ENCODE measurements around the gene ARHGAP12.

Gene ARHGAP12

GRCh38 chr10:31871266-31872065 lies 57.2 kb downstream of the ARHGAP12 start:
- DNase-seq = no peak

GRCh38 chr10:31867646-31868045 lies 61.0 kb downstream of the ARHGAP12 start:
- DNase-seq = no peak

GRCh38 chr10:31866118-31866670 lies 62.4 kb downstream of the ARHGAP12 start:
- DNase-seq = no peak

- DNase-seq = no peak
Observed at GRCh38 chr10:31864834-31865518, 63.7 kb downstream of the ARHGAP12 start.

GRCh38 chr10:31855033-31855432 lies 73.6 kb downstream of the ARHGAP12 start:
- DNase-seq = no peak

GRCh38 chr10:31853629-31854028 lies 75.0 kb downstream of the ARHGAP12 start:
- no peak for DNase-seq

- no peak for DNase-seq
Observed at GRCh38 chr10:31851216-31851615, 77.4 kb downstream of the ARHGAP12 start.

- no peak for DNase-seq
Observed at GRCh38 chr10:31847515-31847914, 81.1 kb downstream of the ARHGAP12 start.

- DNase-seq = no peak
Observed at GRCh38 chr10:31838709-31839108, 89.9 kb downstream of the ARHGAP12 start.

GRCh38 chr10:31838065-31838464 lies 90.6 kb downstream of the ARHGAP12 start:
- no peak for DNase-seq

- no peak for DNase-seq
Observed at GRCh38 chr10:31836569-31837406, 91.8 kb downstream of the ARHGAP12 start.

GRCh38 chr10:31833753-31834152 lies 94.9 kb downstream of the ARHGAP12 start:
- no peak for DNase-seq

- DNase-seq = no peak
Observed at GRCh38 chr10:31832261-31832660, 96.4 kb downstream of the ARHGAP12 start.

- no peak for DNase-seq
Observed at GRCh38 chr10:31830887-31831286, 97.7 kb downstream of the ARHGAP12 start.

GRCh38 chr10:31829776-31830175 lies 98.9 kb downstream of the ARHGAP12 start:
- no peak for DNase-seq

GRCh38 chr10:31823358-31823757 lies 105.3 kb downstream of the ARHGAP12 start:
- DNase-seq = no peak

GRCh38 chr10:31822616-31823318 lies 105.9 kb downstream of the ARHGAP12 start:
- DNase-seq = no peak

- no peak for DNase-seq
Observed at GRCh38 chr10:31822150-31822549, 106.5 kb downstream of the ARHGAP12 start.

- no peak for DNase-seq
Observed at GRCh38 chr10:31820778-31821369, 107.8 kb downstream of the ARHGAP12 start.

- no peak for DNase-seq
Observed at GRCh38 chr10:31820096-31820495, 108.5 kb downstream of the ARHGAP12 start.

- no peak for DNase-seq
Observed at GRCh38 chr10:31819391-31819820, 109.2 kb downstream of the ARHGAP12 start.

- DNase-seq = no peak
Observed at GRCh38 chr10:31816318-31816717, 112.3 kb downstream of the ARHGAP12 start.
